GM18873 (cell line): ENCODE results near the gene TAS1R1.

Experiments
- ATAC-seq: cut with Tn5 transposase; IDR thresholded peaks from one replicate; pipeline ENCODE4 v1.9.1; 2021; ENCODE audit warnings: mild to moderate bottlenecking, moderate library complexity, moderate number of reproducible peaks; ENCODE audit not compliant: unreplicated experiment, low FRiP score

Gene TAS1R1

DNA sequence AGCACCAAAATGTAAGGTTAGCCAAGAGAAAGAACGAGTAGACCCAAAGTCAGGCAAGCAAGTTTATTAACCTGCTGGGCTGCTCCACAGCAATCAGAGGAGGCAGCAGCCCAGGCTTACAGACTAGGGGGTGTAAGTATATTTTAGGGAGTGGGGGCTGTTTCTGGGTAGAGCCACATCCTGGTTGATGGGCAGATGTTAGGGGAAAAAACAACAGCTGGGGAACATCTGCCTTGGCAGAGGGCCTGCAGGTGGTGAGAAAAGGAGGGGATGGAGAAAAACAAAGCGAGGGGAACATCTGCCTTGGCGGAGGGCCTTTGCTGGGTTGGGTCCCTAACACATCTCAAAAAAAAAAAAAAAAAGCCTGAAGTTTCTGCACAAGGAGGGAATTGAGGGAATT lies 15.0 kb downstream of the TAS1R1 start:
- no peak for ATAC-seq

DNA sequence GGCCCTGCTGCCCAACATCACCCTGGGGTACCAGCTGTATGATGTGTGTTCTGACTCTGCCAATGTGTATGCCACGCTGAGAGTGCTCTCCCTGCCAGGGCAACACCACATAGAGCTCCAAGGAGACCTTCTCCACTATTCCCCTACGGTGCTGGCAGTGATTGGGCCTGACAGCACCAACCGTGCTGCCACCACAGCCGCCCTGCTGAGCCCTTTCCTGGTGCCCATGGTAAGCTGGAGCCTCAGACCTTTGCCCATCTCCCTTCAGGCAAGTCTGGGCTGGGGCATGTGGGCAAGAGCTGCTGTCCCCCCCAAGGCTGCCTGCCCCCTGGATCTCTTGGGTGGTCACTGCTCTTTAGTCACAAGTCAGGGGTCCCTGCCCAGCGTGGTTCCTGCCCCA lies 15.9 kb downstream of the TAS1R1 start:
- ATAC-seq, result no peak

DNA sequence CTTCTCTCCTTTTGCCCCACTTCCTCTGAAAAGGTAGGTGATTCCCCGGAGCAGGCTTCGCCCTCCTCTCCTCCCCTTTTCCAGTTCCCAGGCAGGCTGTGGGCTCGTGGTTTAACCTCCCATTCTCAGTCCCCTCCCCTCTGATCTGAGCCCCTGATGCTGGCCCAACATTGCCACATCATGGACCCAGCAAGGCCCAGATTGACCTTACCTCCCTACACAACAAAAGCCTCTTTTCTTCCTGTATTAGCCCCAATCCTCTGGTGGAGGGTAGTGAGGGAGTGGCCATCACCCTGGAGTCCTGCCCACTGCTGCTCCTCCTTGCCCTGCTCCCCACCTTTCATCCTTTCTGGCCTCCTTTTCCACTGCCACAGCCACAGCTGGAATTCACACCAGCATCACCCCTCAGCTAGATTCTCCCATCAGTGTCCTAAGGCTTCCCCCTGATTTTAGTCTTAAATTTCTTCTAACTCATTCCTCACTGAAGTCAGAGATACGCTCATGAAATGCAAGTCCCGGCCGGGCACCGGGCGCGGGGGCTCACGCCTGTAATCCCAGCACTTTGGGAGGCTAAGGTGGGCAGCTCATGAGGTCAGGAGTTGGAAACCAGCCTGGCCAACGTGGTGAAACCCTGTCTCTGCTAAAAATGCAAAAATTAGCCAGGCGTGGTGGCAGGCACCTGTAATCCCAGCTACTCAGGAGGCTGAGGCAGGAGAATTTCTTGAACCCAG lies 17.7 kb downstream of the TAS1R1 start:
- no peak for ATAC-seq

DNA sequence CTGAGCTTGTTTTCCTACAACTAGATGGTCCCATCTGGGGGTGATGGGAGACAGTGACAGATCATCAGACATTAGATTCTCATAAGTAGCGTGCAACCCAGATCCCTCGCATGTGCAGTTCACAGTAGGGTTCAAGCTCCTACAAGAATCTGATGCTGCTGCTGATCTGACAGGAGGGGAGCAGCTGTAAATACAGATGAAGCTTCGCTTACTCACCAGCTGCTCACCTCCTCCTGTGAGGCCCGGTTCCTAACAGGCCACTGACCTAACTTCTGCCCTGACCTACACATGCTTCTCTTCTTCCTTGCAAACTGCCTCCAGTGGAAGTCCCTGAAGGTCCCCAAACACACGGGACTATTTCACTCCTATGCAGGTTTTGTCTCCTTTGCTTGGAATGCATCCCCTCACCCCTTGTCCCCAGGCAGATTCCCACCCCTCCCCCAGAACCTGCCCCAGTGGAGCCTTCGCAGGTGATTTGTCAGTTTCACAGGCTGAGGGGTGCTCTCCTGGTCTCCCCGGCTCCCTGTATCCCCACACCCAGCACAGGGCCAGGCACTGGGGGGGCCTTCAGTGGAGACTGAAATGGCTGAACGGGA lies 19.0 kb downstream of the TAS1R1 start:
- ATAC-seq, result no peak

GRCh38 chr1:6574818-6575217 lies 19.7 kb downstream of the TAS1R1 start:
- no peak for ATAC-seq

DNA sequence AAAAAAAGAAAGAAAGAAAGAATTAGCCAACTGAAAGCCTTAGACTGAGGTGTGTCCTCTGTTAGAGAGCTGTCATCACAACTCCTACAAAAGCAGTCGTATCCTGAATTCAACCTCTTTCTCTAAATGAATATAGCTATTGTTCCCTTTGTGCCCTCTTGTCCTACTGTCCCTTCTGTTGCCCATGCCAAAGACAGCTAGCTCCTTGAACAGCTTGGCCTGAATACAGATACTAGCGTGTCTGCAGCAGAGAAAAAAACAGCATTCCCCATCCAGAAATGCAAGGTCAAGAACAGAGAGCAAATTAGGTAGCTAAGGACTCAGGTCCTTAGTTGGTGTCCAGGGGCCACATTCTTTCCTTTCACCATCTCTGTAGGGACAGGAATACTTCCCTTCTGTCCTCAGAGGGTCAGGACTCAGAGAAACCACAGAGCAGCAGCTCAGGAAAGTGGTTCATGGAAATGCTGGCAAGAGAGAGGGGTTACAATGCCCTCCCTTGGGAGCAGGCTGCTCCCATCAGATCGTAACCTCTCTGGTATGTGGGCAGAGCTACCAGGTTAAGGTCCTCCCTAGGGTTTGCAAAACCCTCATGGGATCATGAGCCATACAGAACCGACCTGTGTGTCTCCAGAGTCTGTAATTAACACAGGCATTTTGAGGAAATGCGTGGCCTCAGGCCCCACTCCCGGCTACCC lies 22.9 kb downstream of the TAS1R1 start:
- no peak for ATAC-seq

DNA sequence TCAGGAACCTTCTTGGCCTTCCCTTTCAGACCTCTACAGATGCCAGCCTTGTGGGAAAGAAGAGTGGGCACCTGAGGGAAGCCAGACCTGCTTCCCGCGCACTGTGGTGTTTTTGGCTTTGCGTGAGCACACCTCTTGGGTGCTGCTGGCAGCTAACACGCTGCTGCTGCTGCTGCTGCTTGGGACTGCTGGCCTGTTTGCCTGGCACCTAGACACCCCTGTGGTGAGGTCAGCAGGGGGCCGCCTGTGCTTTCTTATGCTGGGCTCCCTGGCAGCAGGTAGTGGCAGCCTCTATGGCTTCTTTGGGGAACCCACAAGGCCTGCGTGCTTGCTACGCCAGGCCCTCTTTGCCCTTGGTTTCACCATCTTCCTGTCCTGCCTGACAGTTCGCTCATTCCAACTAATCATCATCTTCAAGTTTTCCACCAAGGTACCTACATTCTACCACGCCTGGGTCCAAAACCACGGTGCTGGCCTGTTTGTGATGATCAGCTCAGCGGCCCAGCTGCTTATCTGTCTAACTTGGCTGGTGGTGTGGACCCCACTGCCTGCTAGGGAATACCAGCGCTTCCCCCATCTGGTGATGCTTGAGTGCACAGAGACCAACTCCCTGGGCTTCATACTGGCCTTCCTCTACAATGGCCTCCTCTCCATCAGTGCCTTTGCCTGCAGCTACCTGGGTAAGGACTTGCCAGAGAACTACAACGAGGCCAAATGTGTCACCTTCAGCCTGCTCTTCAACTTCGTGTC lies 23.7 kb downstream of the TAS1R1 start:
- ATAC-seq, result no peak

GRCh38 chr1:6579374-6580118 lies 24.4 kb downstream of the TAS1R1 start, which contains the start of gene ZBTB48:
Gene ZBTB48, plus strand, starts transcription at chr1:6579994. Its CDS starts 616 bp downstream, at chr1:6580610.
- ATAC-seq, result peak; percentile 90

GRCh38 chr1:6580119-6580592 lies 25.0 kb downstream of the TAS1R1 start:
- ATAC-seq, result no peak

- no peak for ATAC-seq
Measured at GRCh38 chr1:6580593-6581409, 25.7 kb downstream of the TAS1R1 start.

- ATAC-seq, result no peak
Measured at GRCh38 chr1:6581561-6582305, 26.6 kb downstream of the TAS1R1 start.

- ATAC-seq, result no peak
Measured at GRCh38 chr1:6582370-6582769, 27.3 kb downstream of the TAS1R1 start.

- ATAC-seq, result no peak
Measured at GRCh38 chr1:6584126-6585080, 29.3 kb downstream of the TAS1R1 start.

- ATAC-seq, result no peak
Measured at GRCh38 chr1:6585081-6585722, 30.1 kb downstream of the TAS1R1 start.

- ATAC-seq, result no peak
Measured at GRCh38 chr1:6585841-6586240, 30.7 kb downstream of the TAS1R1 start.

- ATAC-seq, result no peak
Measured at GRCh38 chr1:6586404-6586816, 31.3 kb downstream of the TAS1R1 start.
